Heart left ventricle (tissue), 16 donors: ENCODE measurements around the gene NCOA3. TPM values are rescaled to one million over a fixed set of nuclear protein-coding genes. Genes with fewer than 3 reads are reported as not detected.

ENCODE experiments used
- ATAC-seq, 4 donors: fragments of 200-7000 bp; cut with Tn5 transposase; one replicate each; pipeline ENCODE4 v1.9.1; 2020 to 2022; ENCODE audit warnings: moderate library complexity in 4 of 4, mild to moderate bottlenecking in 3 of 4, moderate number of reproducible peaks in 1 of 4
- DNase-seq, 5 donors: peaks; one replicate each; pipeline ENCODE4 v3.0.0-alpha.2; 2020
- H3K27ac ChIP-seq, 12 donors: fragments of 200-600 bp; sonication (generic) in 4 of 12; one replicate each; pipeline versions ENCODE4 v1.5.0 to v1.8.0; 2016 to 2022; ENCODE audit warnings: mild to moderate bottlenecking in 2 of 12
- H3K27me3 ChIP-seq, 9 donors: fragments of 200-600 bp; sonication (generic) in 2 of 9; one replicate each; pipeline versions ENCODE4 v1.5.1 to v1.8.0; 2016 to 2022; ENCODE audit warnings: mild to moderate bottlenecking in 3 of 9
- H3K36me3 ChIP-seq, 9 donors: fragments of 200-600 bp; sonication (generic) in 2 of 9; one replicate each; pipeline versions ENCODE4 v1.5.0 to v1.8.0; 2018 to 2022; ENCODE audit warnings: mild to moderate bottlenecking in 2 of 9
- H3K4me1 ChIP-seq, 12 donors: fragments of 200-600 bp; sonication (generic) in 4 of 12; one replicate each; pipeline versions ENCODE4 v1.5.0 to v1.8.0; 2016 to 2022; ENCODE audit warnings: mild to moderate bottlenecking in 3 of 12
- H3K4me3 ChIP-seq, 12 donors: fragments of 200-600 bp; sonication (generic) in 4 of 12; one replicate each; pipeline versions ENCODE4 v1.5.0 to v1.8.0; 2017 to 2022; ENCODE audit warnings: mild to moderate bottlenecking in 9 of 12, moderate library complexity in 4 of 12
- H3K9me3 ChIP-seq, 12 donors: fragments of 200-600 bp; sonication (generic) in 4 of 12; one replicate each; pipeline versions ENCODE4 v1.5.0 to v1.8.0; 2016 to 2022; ENCODE audit warnings: mild to moderate bottlenecking in 1 of 12
- CTCF ChIP-seq, 12 donors: fragments of 200-600 bp; sonication (generic) in 4 of 12; IDR thresholded peaks; one replicate each; pipeline versions ENCODE4 v1.5.0 to v1.8.0; 2018 to 2022; ENCODE audit warnings: antibody characterized with exemption in 12 of 12, mild to moderate bottlenecking in 5 of 12
- POLR2A ChIP-seq, 2 donors: fragments of 450-650 bp; IDR thresholded peaks; one replicate each; pipeline ENCODE4 v1.6.1; 2017; ENCODE audit warnings: antibody characterized with exemption in 2 of 2, mild to moderate bottlenecking in 2 of 2, moderate library complexity in 2 of 2
- WGBS, 4 donors: extraction: QIAGEN DNeasy Blood & Tissue Kit in 2 of 4; methylation state at CpG; one replicate each; pipeline versions ENCODE4 v1.1.5 to v1.1.7; 2013 to 2018; 5-methylcytosine and 5-hydroxymethylcytosine counted together
- intact Hi-C, 10 donors: fragments of 100-400 bp; cut with DNase I; formaldehyde crosslinking; loops; one replicate each; pipeline versions ENCODE4 v1.11.1 to v1.14.2; 2022
- polyA plus RNA-seq, 2 donors: library from polyadenylated mRNA; stranded (reverse); fragments of 200-250 nt; gene quantifications; one replicate each; pipeline ENCODE4 v1.2.3, GENCODE V29; 2013
- total RNA-seq, 9 donors: library from RNA; depleted of rRNA in 2 of 9; stranded (reverse); fragments of >200 nt in 2 of 9; fragmentation: NEBNext Ultra II Directional in 3 of 9; extraction: Animal tissue kit (Norgen Biotek cat#: 25700) in 3 of 9; gene quantifications; one replicate each; pipeline versions ENCODE4 v1.1.0 to v1.2.4, GENCODE V29; 2016 to 2023
- donor health status: ischemic (EF 13 %, LVEDD 7.1; RV severe dilation, severe dysfunction).
- donor health status: healthy with polysubstance abuse.
- donor health status: DM: no; HTN: yes; CAD: no.
- donor health status: DM: no; HTN: no; CAD: no.
- donor health status: ischemic (EF 25% LVEDD 6.9; RV normal size, moderate dysfunction).
- donor health status: ischemic (EF 25% LVEDD 5.7; RV mildly dilated, moderate dysfunction).
- donor health status: healthy.
- donor health status: DM: yes; HTN: yes; CAD: no.
- donor health status: ischemic (EF 35%, LVEDD 5.7; RV mildly dilated, moderate dysfunction).
- donor health status: nonischemic (EF 11% LVEDD 7.7; RV severe dilation, severe dysfunction).
- donor health status: DM: yes; HTN: yes; CAD: no.
- donor health status: PGD.
- donor health status: ischemic (EF 29% LVEDD 5.4; RV normal size, mild dysfunction).
- donor health status: nonischemic (EF 23%, LVEDD 6.1; RV moderate dilation, normal function).

NCOA3 gene
- total and polyA plus RNA-seq, 11 donors: 6.7 to 39.3 (median 25.3) TPM

DNA sequence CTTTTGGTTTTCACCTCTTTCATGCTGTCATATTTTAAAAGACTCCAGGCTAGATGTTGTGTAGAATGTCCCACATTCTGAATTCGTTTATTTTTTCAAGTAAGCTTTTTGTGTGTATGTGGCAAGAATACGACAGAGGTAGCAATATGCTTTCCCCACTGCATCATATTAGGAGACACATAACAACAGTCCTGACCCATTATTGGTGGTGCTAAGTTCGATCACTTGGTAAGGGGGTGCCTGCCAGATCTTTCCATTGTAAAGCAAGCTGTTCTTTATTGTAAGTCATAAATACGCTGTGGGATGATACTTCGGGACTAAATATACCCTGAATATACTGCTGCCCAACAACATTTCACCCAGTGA lies 588 bp upstream of the NCOA3 start:
- peak overlapping the region; percentile 91 to 98 (median 95) for H3K27ac ChIP-seq
- intact Hi-C loops: loop anchor here (1.0 to 10.0 kb wide), 16 partner anchors 8 to 306 kb away; no protein-coding TSS in a partner anchor
- no peaks in the 10 kb centered on the region for H3K36me3 ChIP-seq
- no peaks in the 10 kb centered on the region for H3K27me3 ChIP-seq
- TF ChIP-seq CTCF (IDR thresholded peaks at IDR 0.05): no peak
- no peak for TF ChIP-seq POLR2A (IDR thresholded peaks at IDR 0.05)
- H3K4me3 ChIP-seq: peak overlapping the region; percentile 76 to 99 (median 92)
- ATAC-seq: peak in 2 of 4 donors; percentile 1 to 3
- 12 to 17% (median 15%) methylated on average over 5 of the region's 5 CpGs for WGBS, 4 donors
- peaks cover 0 to 2% (median 0%) of the 10 kb centered on the region in 12 donors for H3K9me3 ChIP-seq
- DNase-seq: no peak
- peaks cover 0 to 40% (median 18%) of the 10 kb centered on the region in 12 donors for H3K4me1 ChIP-seq

DNA sequence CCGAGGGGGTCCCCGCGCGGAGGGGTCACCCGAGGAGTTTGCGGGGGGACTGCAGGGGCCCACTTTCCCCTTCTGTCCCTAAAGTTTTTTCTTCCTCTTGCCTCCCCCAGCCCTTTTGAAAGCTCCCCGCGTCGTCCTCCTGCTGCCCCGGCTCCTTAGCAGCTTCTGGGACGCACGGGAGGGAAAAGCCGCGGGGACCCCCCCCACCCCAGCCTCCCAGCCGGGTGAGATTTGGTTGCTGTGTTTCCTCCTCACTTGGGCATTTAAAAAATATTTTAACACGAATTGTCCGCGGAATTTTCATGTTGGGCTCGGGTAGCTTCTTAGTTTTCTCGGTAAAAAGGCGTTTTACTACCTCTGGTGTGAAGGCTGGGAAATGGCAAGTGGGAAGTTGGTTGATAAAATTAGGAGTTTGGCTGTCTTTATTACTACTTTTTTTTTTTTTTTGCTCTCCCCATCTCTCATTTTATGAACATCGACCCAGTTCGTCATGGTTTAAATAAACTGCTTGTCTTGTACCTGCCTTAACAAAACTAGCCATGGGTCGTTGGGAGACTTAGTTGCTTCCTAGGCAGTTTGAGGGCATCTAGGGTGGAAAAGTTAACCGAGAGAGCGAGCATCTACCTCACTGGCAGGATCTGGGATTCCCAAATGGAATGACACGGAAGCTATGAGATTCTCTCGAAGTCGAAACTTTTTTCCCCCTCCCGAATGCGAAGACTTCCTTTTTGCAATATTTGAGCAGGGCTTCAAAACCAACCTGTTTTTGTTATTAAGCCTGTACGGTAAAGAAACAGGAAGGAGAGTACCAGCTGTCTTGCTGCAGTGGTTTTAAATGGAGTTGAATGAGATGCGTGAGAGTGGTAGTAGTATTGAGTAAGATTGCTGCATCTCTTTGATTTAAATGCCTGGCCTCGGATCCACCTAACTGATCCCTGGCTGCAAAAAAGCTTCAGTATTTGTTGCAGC lies 868 bp downstream of the NCOA3 start:
- WGBS, 4 donors: 0% methylated on average over 30 to 34 of the region's 34 CpGs
- TF ChIP-seq POLR2A (IDR thresholded peaks at IDR 0.05) (no peak), CTCF (IDR thresholded peaks at IDR 0.05) (no peak)
- Histone ChIP-seq H3K4me3 (peak overlapping the region; percentile 76 to 99 (median 92)), H3K27ac (peak overlapping the region; percentile 91 to 98 (median 95)), H3K27me3 (no peaks in the 10 kb centered on the region), H3K36me3 (no peaks in the 10 kb centered on the region), H3K9me3 (no peaks in the 10 kb centered on the region), H3K4me1 (peaks cover 0 to 55% (median 29%) of the 10 kb centered on the region in 12 donors)
- intact Hi-C loops: loop anchor here in 9 of 10 donors (2.0 to 10.0 kb wide), 15 partner anchors 48 to 308 kb away; no protein-coding TSS in a partner anchor
- ATAC-seq: peak in 3 of 4 donors; percentile 3 to 22 (median 18)
- peak in 3 of 5 donors; percentile 33 to 66 (median 35) for DNase-seq

DNA sequence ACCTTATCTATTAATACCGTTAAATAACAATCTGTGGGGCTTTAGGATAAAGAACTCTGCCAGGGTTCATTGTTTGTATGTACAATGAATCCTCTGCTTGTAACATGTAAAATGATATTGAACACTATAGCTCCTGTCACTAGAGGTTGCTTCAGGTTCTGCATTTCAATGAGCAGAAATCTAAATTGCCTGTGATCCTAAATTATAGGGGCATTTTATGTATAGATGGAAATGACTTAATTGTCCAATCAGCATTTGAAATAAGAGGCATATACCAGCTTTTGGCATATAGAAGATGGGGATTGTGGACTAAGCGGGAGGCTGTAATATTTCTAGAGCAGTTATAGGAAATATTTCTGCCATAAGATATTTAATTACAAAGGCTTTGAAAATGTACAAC lies 2.0 kb downstream of the NCOA3 start:
- H3K9me3 ChIP-seq: no peaks in the 10 kb centered on the region
- intact Hi-C loops: loop anchor here in 9 of 10 donors (2.0 to 10.0 kb wide), 15 partner anchors 49 to 309 kb away; no protein-coding TSS in a partner anchor
- no peaks in the 10 kb centered on the region for H3K27me3 ChIP-seq
- DNase-seq (no peak), ATAC-seq (no peak)
- peak overlapping the region in 11 of 12 donors; percentile 4 to 99 (median 92) for H3K4me3 ChIP-seq
- no peaks in the 10 kb centered on the region for H3K36me3 ChIP-seq
- WGBS, 4 donors: 46 to 53% (median 51%) methylated on average over 2 of the region's 2 CpGs
- TF ChIP-seq CTCF (IDR thresholded peaks at IDR 0.05) (no peak), POLR2A (IDR thresholded peaks at IDR 0.05) (no peak)
- H3K27ac ChIP-seq: peak overlapping the region in 4 of 12 donors; percentile 93 to 98 (median 96)
- peaks cover 0 to 66% (median 36%) of the 10 kb centered on the region in 12 donors for H3K4me1 ChIP-seq

GRCh38 chr20:47506335-47506734 lies 4.6 kb downstream of the NCOA3 start:
- H3K4me1 ChIP-seq: peaks cover 0 to 64% (median 32%) of the 10 kb centered on the region in 12 donors
- 71 to 82% (median 73%) methylated on average over 2 of the region's 2 CpGs for WGBS, 4 donors
- intact Hi-C loops: loop anchor here in 8 of 10 donors (5.0 to 10.0 kb wide), 9 partner anchors 41 to 312 kb away; no protein-coding TSS in a partner anchor
- H3K9me3 ChIP-seq: no peaks in the 10 kb centered on the region
- no peak overlapping the region for H3K27ac ChIP-seq
- H3K27me3 ChIP-seq: no peaks in the 10 kb centered on the region
- ATAC-seq: no peak
- TF ChIP-seq CTCF (IDR thresholded peaks at IDR 0.05) (no peak), POLR2A (IDR thresholded peaks at IDR 0.05) (no peak)
- DNase-seq: no peak
- no peak overlapping the region for H3K4me3 ChIP-seq
- no peaks in the 10 kb centered on the region for H3K36me3 ChIP-seq
